NCI-H1694 treated with DMSO at 0.1 percent for 48 hours (cell line): Measurements from ENCODE around the gene FADS6.
"Not testable (repeated sequence)": the region's sequence is repeated elsewhere in the genome, so short reads cannot be mapped to it uniquely, and the experiment has no call there.

Experiments used
- DNase-seq: peaks from one replicate; lab custom pipeline; 2025; lab: John Stamatoyannopoulos, UW

Gene FADS6

GRCh38 chr17:74921026-74921681 is 27.7 kb upstream of the FADS6 start:
- no peak for DNase-seq

DNA sequence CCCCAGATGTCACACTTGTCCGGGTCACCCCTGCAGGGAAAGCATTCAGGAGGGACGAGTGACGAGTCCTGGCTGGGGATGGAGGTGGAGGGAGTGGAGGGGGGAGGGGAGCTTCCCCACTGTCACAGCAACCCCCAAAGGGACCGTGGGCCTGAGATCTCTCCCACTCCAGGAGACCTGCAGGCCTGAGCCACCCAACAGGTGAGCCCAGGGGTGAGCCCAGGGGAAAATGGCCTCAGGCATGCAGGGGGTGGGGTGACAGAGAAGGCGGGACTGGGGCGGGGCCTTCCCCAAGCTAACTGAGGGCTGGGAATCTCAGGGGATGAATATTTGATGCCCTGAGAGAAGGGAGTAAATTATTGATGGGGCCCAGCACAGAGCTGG is 27.2 kb upstream of the FADS6 start:
- no peak for DNase-seq

- DNase-seq: no peak
Observed at GRCh38 chr17:74920306-74920620, 26.8 kb upstream of the FADS6 start.

- DNase-seq: no peak
Observed at GRCh38 chr17:74919440-74920305, 26.2 kb upstream of the FADS6 start.

DNA sequence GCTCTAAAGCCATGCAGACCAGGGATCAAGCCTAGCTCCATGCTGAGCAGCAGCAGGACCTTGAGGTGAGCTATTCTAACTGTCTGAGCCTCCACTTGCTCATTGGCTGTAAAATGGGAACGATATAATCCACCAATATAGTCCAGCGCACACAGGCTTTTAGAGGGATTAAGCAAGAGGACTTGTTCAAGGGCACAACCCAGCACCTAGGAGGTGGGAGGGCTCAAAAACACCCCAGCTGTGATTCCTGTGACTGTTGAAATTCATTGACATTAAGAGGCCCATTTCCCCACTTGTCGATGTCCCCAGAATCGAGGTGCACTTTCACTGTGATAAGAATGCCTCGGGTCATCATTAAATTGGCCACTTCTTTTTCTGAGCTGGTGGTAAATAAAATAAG is 25.5 kb upstream of the FADS6 start:
- DNase-seq: no peak

DNA sequence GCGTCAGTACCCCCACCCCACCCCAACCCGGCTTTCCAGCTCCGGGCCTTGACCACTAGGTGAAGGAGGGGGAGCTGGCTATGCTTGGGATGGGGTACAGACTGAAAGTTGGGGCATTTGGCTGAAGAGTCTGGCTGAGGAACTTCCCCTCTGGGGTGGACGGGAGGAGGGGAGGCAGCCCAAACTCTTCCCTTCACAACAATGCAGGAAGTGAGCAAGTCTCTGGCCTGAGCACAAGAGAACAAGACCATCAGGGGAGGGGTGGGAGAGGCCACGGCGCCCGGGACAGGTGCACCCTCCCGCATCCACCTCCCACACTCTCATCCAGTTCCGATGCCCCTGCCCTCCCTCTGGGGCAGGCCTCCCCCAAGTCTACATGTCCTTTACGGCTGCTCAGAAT is 24.0 kb upstream of the FADS6 start:
- DNase-seq: no peak

- no peak for DNase-seq
Observed at GRCh38 chr17:74916851-74917199, 23.4 kb upstream of the FADS6 start.

DNA sequence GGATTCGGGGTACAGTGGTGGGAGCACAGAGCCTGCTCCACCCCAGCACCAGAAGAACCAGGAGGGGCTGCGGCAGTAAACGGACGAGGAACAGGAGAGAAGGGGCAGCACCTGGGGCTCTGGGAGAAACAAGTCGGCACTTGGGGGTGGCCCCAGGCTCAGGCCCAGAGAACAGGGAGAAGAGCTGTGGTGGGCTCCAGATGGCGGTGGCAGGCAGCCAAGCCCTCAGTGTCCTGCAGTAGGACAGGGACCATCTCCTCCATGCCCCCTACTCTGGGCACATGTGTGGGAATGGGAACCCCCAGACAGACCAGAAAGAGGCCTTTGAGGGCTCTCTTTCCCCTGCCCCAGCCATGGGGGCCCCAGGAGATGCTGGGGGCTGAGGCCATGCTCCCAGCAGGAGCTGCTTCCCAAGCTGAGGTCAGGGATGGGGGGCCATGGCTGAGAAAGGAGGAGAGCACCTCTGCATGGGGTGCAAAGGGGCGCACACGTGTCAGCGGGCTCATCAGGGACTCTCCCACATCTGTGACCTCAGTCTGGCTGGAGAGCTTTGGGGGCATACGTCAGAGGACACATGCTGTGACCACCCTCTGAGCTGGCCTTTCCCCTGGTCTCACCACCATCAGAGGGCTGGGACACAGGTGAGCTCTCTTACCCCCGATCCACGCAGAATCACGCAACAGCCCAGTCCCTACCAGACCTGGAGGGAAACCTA is 22.9 kb upstream of the FADS6 start:
- DNase-seq: no peak

DNA sequence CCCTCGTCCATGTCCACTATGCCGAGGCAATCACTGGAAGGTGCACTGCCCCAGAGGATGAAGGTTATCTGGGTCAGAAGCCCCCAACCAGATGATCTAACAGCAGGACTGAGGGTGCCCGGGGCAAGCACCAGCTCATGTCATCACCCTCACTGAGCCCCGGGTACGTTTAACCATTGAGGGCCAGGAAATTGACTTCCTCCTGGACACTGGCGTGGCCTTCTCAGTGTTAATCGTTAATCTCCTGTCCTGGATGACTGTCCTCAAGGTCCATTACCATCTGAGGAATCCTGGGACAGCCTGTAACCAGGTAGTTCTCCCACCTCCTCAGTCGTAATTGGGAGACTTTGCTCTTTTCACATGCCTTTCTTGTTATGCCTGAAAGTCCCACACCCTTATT is 18.0 kb upstream of the FADS6 start:
- not testable (repeated sequence) for DNase-seq

DNA sequence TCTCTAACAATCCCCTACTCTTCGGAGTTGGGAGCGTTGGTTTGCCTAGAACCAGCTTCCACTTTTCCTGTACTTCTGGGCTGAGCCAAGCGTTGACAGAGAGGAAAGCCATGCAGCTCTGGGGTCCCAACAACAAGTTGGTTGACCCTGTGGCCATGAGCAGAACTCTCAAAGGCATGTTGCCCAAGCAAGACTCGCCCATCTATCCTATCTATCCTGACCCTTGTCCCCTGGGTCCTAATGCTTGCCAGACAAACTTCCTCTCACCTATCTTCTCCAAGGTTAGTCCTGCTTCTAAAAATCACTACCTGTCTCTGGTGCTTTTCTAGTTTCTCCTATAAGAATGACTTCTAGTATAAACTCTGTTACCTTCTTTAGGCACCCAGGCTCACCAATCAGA is 15.7 kb upstream of the FADS6 start:
- DNase-seq: not testable (repeated sequence)

- no peak for DNase-seq
Observed at GRCh38 chr17:74907012-74907411, 13.6 kb upstream of the FADS6 start.

GRCh38 chr17:74906214-74906793 is 12.9 kb upstream of the FADS6 start:
- not testable (repeated sequence) for DNase-seq

- DNase-seq: no peak
Observed at GRCh38 chr17:74904687-74905409, 11.4 kb upstream of the FADS6 start.

- no peak for DNase-seq
Observed at GRCh38 chr17:74903671-74904070, 10.2 kb upstream of the FADS6 start.

- no peak for DNase-seq
Observed at GRCh38 chr17:74903034-74903433, 9.6 kb upstream of the FADS6 start.

- DNase-seq: no peak
Observed at GRCh38 chr17:74901353-74902135, 8.1 kb upstream of the FADS6 start.

DNA sequence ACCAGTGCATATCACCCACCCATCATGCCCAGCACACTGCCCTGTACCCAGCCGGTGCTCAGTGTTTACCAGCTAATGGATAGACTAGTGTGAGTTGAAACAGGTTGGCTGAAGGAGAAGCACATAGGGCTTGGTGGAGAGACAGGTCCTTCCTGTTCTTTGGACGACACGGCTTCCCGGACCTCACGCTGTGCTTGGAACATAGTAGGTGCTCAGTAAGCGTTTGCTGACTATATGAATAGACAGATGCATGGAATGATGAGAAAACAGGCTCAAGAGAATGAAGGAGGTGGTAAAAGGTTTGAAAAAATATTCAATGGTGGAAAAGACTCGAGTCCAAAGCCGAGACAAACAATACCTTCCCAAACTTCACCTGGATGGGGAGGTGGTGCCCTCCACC is 6.8 kb upstream of the FADS6 start:
- DNase-seq: no peak

DNA sequence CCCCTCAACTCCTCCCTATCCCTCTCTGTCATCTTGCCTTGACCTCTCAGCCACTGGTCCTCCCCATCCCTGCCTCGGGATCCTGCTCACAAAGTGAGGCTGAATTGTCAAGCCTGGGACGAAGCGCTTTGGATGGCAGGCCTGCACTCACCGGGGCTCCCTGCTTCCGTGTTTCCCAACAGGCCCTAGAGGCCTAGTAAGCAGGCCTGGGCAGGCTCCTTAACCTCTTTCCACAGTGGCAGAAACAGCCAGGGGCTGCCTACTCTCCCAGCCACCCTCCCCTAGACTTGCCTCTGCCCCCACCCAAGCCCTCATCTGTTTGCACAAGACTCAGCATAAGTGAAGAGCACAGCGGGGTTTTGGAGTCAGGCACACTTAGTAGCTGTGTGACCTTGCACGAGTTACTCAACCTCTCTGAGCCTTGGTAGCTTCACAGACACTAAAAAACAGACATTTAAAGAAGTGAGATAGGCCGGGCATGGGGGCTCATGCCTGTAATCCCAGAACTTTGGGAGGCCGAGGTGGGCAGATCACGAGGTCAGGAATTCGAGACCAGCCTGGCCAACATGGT is 5.0 kb upstream of the FADS6 start:
- no peak for DNase-seq

GRCh38 chr17:74893936-74894671 is 671 bp upstream of the FADS6 start:
- DNase-seq: no peak
